ENCODE measurements around the gene FBXL3.

GRCh38 chr13:76976490-76976889 is 50.5 kb downstream of the FBXL3 start:
- TF ChIP-seq, protein P1, sequence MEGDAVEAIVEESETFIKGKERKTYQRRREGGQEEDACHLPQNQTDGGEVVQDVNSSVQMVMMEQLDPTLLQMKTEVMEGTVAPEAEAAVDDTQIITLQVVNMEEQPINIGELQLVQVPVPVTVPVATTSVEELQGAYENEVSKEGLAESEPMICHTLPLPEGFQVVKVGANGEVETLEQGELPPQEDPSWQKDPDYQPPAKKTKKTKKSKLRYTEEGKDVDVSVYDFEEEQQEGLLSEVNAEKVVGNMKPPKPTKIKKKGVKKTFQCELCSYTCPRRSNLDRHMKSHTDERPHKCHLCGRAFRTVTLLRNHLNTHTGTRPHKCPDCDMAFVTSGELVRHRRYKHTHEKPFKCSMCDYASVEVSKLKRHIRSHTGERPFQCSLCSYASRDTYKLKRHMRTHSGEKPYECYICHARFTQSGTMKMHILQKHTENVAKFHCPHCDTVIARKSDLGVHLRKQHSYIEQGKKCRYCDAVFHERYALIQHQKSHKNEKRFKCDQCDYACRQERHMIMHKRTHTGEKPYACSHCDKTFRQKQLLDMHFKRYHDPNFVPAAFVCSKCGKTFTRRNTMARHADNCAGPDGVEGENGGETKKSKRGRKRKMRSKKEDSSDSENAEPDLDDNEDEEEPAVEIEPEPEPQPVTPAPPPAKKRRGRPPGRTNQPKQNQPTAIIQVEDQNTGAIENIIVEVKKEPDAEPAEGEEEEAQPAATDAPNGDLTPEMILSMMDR (IDR thresholded peaks at IDR 0.05; ENCODE audit: insufficient read depth, low read length) = no peak
- TF ChIP-seq POLR2AphosphoS5 (IDR thresholded peaks at IDR 0.05; ENCODE audit: low read depth) (no peak), REST (IDR thresholded peaks at IDR 0.05; ENCODE audit: insufficient replicate concordance, low read depth) (no peak)
